Trophoblast cell (in vitro differentiated cells and primary cell): ENCODE results near the gene ITGB6.
"Not testable (repeated sequence)": the region's sequence is repeated elsewhere in the genome, so short reads cannot be mapped to it uniquely, and the experiment has no call there.

Experiments used
- DNase-seq, 2 donors: peaks; one replicate each; pipeline ENCODE4 v3.0.0-alpha.2; 2016
- H2AFZ ChIP-seq: 2 replicates; pipeline ENCODE4 v1.6.1; 2013; ENCODE audit warnings: low read length, moderate library complexity, mild to moderate bottlenecking; ENCODE audit not compliant: insufficient read depth, poor library complexity
- H2AK5ac ChIP-seq: 2 replicates; pipeline ENCODE4 v1.6.1; 2013; ENCODE audit warnings: mild to moderate bottlenecking, low read length
- H2BK120ac ChIP-seq: 2 replicates; pipeline ENCODE4 v1.6.1; 2013; ENCODE audit warnings: low read length, mild to moderate bottlenecking, moderate library complexity; ENCODE audit not compliant: insufficient read depth, poor library complexity
- H2BK12ac ChIP-seq: 2 replicates; pipeline ENCODE4 v1.6.1; 2013; ENCODE audit warnings: mild to moderate bottlenecking, low read length, moderate library complexity
- H2BK5ac ChIP-seq: 2 replicates; pipeline ENCODE4 v1.6.1; 2013; ENCODE audit warnings: low read length, low read depth, moderate library complexity, mild to moderate bottlenecking; ENCODE audit not compliant: poor library complexity
- H3K14ac ChIP-seq: 2 replicates; pipeline ENCODE4 v1.6.1; 2013; ENCODE audit warnings: mild to moderate bottlenecking, low read length
- H3K18ac ChIP-seq: 2 replicates; pipeline ENCODE4 v1.6.1; 2013; ENCODE audit warnings: mild to moderate bottlenecking, low read length
- H3K23ac ChIP-seq: 2 replicates; pipeline ENCODE4 v1.6.1; 2013; ENCODE audit warnings: low read length
- H3K27ac ChIP-seq: 2 replicates; pipeline ENCODE4 v1.5.1; 2013; ENCODE audit warnings: low read depth, mild to moderate bottlenecking, inconsistent platforms, low read length, moderate library complexity
- H3K27me3 ChIP-seq: 2 replicates; pipeline ENCODE4 v1.6.1; 2013; ENCODE audit warnings: inconsistent platforms, mild to moderate bottlenecking, low read length, moderate library complexity; ENCODE audit not compliant: insufficient read depth
- H3K36me3 ChIP-seq, 2 experiments: 1 replicate in 1 of 2; 2 replicates in 1 of 2; pipeline ENCODE4 v1.6.1; 2013; ENCODE audit warnings: low read length in 2 of 2, mild to moderate bottlenecking in 2 of 2, moderate library complexity in 1 of 2; ENCODE audit not compliant: insufficient read depth in 2 of 2, control insufficient read depth in 1 of 2
- H3K4ac ChIP-seq: 2 replicates; pipeline ENCODE4 v1.6.1; 2013; ENCODE audit warnings: low read depth, mild to moderate bottlenecking, low read length, moderate library complexity
- H3K4me1 ChIP-seq, 2 experiments: 1 replicate in 1 of 2; 2 replicates in 1 of 2; pipeline ENCODE4 v1.6.1; 2013; ENCODE audit warnings: low read length in 2 of 2, mild to moderate bottlenecking in 2 of 2, moderate library complexity in 1 of 2; ENCODE audit not compliant: insufficient read depth in 2 of 2, control insufficient read depth in 1 of 2
- H3K4me2 ChIP-seq: 2 replicates; pipeline ENCODE4 v1.6.1; 2013; ENCODE audit warnings: inconsistent platforms, mild to moderate bottlenecking, low read length, moderate library complexity
- H3K4me3 ChIP-seq: 2 replicates; pipeline ENCODE4 v1.5.1; 2013; ENCODE audit warnings: mild to moderate bottlenecking, low read depth, low read length, inconsistent platforms
- H3K79me1 ChIP-seq: one replicate; pipeline ENCODE4 v1.6.1; 2013; ENCODE audit warnings: low read length
- H3K79me2 ChIP-seq: 2 replicates; pipeline ENCODE4 v1.6.1; 2013; ENCODE audit warnings: low read length, mild to moderate bottlenecking; ENCODE audit not compliant: control insufficient read depth, insufficient read depth, poor library complexity
- H3K9ac ChIP-seq: 2 replicates; pipeline ENCODE4 v1.6.1; 2013; ENCODE audit warnings: mild to moderate bottlenecking, low read length
- H3K9me3 ChIP-seq: 2 replicates; pipeline ENCODE4 v1.6.1; 2013; ENCODE audit warnings: low read depth, mild to moderate bottlenecking, control low read depth, inconsistent platforms, low read length; ENCODE audit not compliant: insufficient read depth
- H4K12ac ChIP-seq: 2 replicates; pipeline ENCODE4 v1.6.1; 2013; ENCODE audit warnings: low read depth, mild to moderate bottlenecking, low read length, moderate library complexity
- H4K8ac ChIP-seq: 2 replicates; pipeline ENCODE4 v1.6.1; 2013; ENCODE audit warnings: low read depth, mild to moderate bottlenecking, low read length, moderate library complexity
- H4K91ac ChIP-seq: one replicate; pipeline ENCODE4 v1.6.1; 2013; ENCODE audit warnings: low read depth, mild to moderate bottlenecking, low read length, moderate library complexity
- WGBS: extraction: QIAGEN DNeasy Blood & Tissue Kit; methylation state at CpG from one replicate; pipeline ENCODE4 v1.1.7; 2013; ENCODE audit warnings: missing lambda C conversion rate; ENCODE audit not compliant: insufficient read length, insufficient coverage; ENCODE audit errors: extremely low coverage; 5-methylcytosine and 5-hydroxymethylcytosine counted together

ITGB6 gene

GRCh38 chr2:160156100-160156499 is 44.0 kb downstream of the ITGB6 start:
- peak overlapping the region; percentile 7 for H3K18ac ChIP-seq
- peak overlapping the region; percentile 54 for H2AK5ac ChIP-seq
- H2AFZ ChIP-seq = no peak overlapping the region
- no peak overlapping the region for H4K12ac ChIP-seq
- H3K79me2 ChIP-seq = peaks cover 4% of the 10 kb centered on the region
- peak overlapping the region; percentile 31 for H3K27ac ChIP-seq
- no peak overlapping the region for H3K9ac ChIP-seq
- H2BK12ac ChIP-seq = peak overlapping the region; percentile 51
- no peak overlapping the region for H3K4me2 ChIP-seq
- H2BK5ac ChIP-seq = no peak overlapping the region
- H3K36me3 ChIP-seq = peaks cover 6 to 10% of the 10 kb centered on the region in 2 experiments
- H3K14ac ChIP-seq = peak overlapping the region; percentile 35
- no peak overlapping the region for H3K23ac ChIP-seq
- WGBS = no CpG with 5 or more reads among the region's 4 CpGs
- peak overlapping the region; percentile 12 for H3K4ac ChIP-seq
- H4K8ac ChIP-seq = peak overlapping the region; percentile 30
- no peaks in the 10 kb centered on the region for H3K9me3 ChIP-seq
- no peaks in the 10 kb centered on the region for H3K27me3 ChIP-seq
- peaks cover 11 to 16% of the 10 kb centered on the region in 2 experiments for H3K4me1 ChIP-seq
- H3K79me1 ChIP-seq = peaks cover 23% of the 10 kb centered on the region
- no peak for DNase-seq
- H4K91ac ChIP-seq = peak overlapping the region; percentile 72
- no peak overlapping the region for H3K4me3 ChIP-seq
- peak overlapping the region; percentile 26 for H2BK120ac ChIP-seq

- H3K27ac ChIP-seq = peak overlapping the region; percentile 8
- not testable (repeated sequence) for DNase-seq, H3K23ac ChIP-seq, H2AK5ac ChIP-seq, H3K9ac ChIP-seq, H3K4me3 ChIP-seq, H2BK5ac ChIP-seq, H3K79me1 ChIP-seq, H3K4me2 ChIP-seq, H3K79me2 ChIP-seq, H2AFZ ChIP-seq, H3K9me3 ChIP-seq, H3K4me1 ChIP-seq, H3K27me3 ChIP-seq, H2BK120ac ChIP-seq, H3K4ac ChIP-seq, H3K18ac ChIP-seq, H4K12ac ChIP-seq
- peak overlapping the region; percentile 22 for H2BK12ac ChIP-seq
- peak overlapping the region; percentile 16 for H4K8ac ChIP-seq
- peak overlapping the region; percentile 53 for H3K14ac ChIP-seq
- H4K91ac ChIP-seq = peak overlapping the region; percentile 9
- WGBS = no CpG with 5 or more reads among the region's 8 CpGs
- peaks cover 19 to 27% of the 10 kb centered on the region in 2 experiments for H3K36me3 ChIP-seq
Observed at GRCh38 chr2:160148419-160148818, 51.7 kb downstream of the ITGB6 start.

- H3K27me3 ChIP-seq = no peaks in the 10 kb centered on the region
- no peak overlapping the region for H3K27ac ChIP-seq
- no peak overlapping the region for H3K4ac ChIP-seq
- H3K79me1 ChIP-seq = no peaks in the 10 kb centered on the region
- no peak overlapping the region for H3K4me2 ChIP-seq
- no peak overlapping the region for H2BK5ac ChIP-seq
- no peak overlapping the region for H3K23ac ChIP-seq
- WGBS = no CpG with 5 or more reads among the region's 2 CpGs
- no peak overlapping the region for H2BK12ac ChIP-seq
- H3K14ac ChIP-seq = no peak overlapping the region
- H2AK5ac ChIP-seq = no peak overlapping the region
- no peak overlapping the region for H4K8ac ChIP-seq
- peaks cover 3 to 4% of the 10 kb centered on the region in 2 experiments for H3K4me1 ChIP-seq
- no peaks in the 10 kb centered on the region for H3K9me3 ChIP-seq
- DNase-seq = no peak
- no peaks in the 10 kb centered on the region for H3K79me2 ChIP-seq
- H3K4me3 ChIP-seq = no peak overlapping the region
- H4K12ac ChIP-seq = no peak overlapping the region
- H2AFZ ChIP-seq = no peak overlapping the region
- no peak overlapping the region for H3K9ac ChIP-seq
- H2BK120ac ChIP-seq = no peak overlapping the region
- H3K18ac ChIP-seq = no peak overlapping the region
- peaks cover 25 to 34% of the 10 kb centered on the region in 2 experiments for H3K36me3 ChIP-seq
- H4K91ac ChIP-seq = no peak overlapping the region
Observed at GRCh38 chr2:160145471-160145870, 54.6 kb downstream of the ITGB6 start.

- Histone ChIP-seq H3K18ac (no peak overlapping the region), H3K4ac (no peak overlapping the region), H3K36me3 (peaks cover 25 to 34% of the 10 kb centered on the region in 2 experiments), H3K79me1 (no peaks in the 10 kb centered on the region), H3K4me2 (no peak overlapping the region), H3K14ac (no peak overlapping the region), H2AK5ac (no peak overlapping the region), H3K9me3 (no peaks in the 10 kb centered on the region), H2AFZ (no peak overlapping the region), H3K27me3 (no peaks in the 10 kb centered on the region), H3K27ac (no peak overlapping the region), H4K8ac (no peak overlapping the region), H3K4me1 (peaks cover 3 to 4% of the 10 kb centered on the region in 2 experiments), H2BK5ac (no peak overlapping the region), H2BK12ac (no peak overlapping the region), H4K12ac (no peak overlapping the region), H3K23ac (no peak overlapping the region), H3K79me2 (no peaks in the 10 kb centered on the region), H4K91ac (no peak overlapping the region), H3K9ac (no peak overlapping the region), H2BK120ac (no peak overlapping the region), H3K4me3 (no peak overlapping the region)
- no CpG with 5 or more reads among the region's 9 CpGs for WGBS
- DNase-seq = peak in 1 of 2 donors; percentile 10
Observed at GRCh38 chr2:160144280-160144990, 55.6 kb downstream of the ITGB6 start.
